ENCODE data around the gene GRM8. TPM values are rescaled to one million over a fixed set of nuclear protein-coding genes. Genes with fewer than 3 reads are reported as not detected.

Gene GRM8
- total RNA-seq, 2 donors from 2014 or later: not detected

- Mint-ChIP-seq H3K27me3 (no peaks in the 10 kb centered on the region), H3K4me1 (no peaks in the 10 kb centered on the region), H3K4me3 (no peak overlapping the region), H3K36me3 (ENCODE audit: low read depth) (no peaks in the 10 kb centered on the region), H3K9me3 (peaks cover 11% of the 10 kb centered on the region), H3K27ac (no peak overlapping the region)
- no peak for ATAC-seq (replicated peaks)
Observed at GRCh38 chr7:126535176-126535575, 717.6 kb downstream of the GRM8 start.

GRCh38 chr7:126533715-126534114 is 719.0 kb downstream of the GRM8 start:
- ATAC-seq (replicated peaks): no peak
- no peaks in the 10 kb centered on the region for H3K4me1 Mint-ChIP-seq
- no peaks in the 10 kb centered on the region for H3K36me3 Mint-ChIP-seq (ENCODE audit: low read depth)
- H3K27ac Mint-ChIP-seq: no peak overlapping the region
- H3K27me3 Mint-ChIP-seq: no peaks in the 10 kb centered on the region
- H3K9me3 Mint-ChIP-seq: peaks cover 11% of the 10 kb centered on the region
- no peak overlapping the region for H3K4me3 Mint-ChIP-seq

- H3K27me3 Mint-ChIP-seq: no peaks in the 10 kb centered on the region
- no peak for ATAC-seq (replicated peaks)
- H3K4me1 Mint-ChIP-seq: no peaks in the 10 kb centered on the region
Observed at GRCh38 chr7:126529833-126530232, 722.9 kb downstream of the GRM8 start.

GRCh38 chr7:126529254-126529653 is 723.5 kb downstream of the GRM8 start:
- Mint-ChIP-seq H3K4me1 (no peaks in the 10 kb centered on the region), H3K27ac (no peak overlapping the region), H3K4me3 (no peak overlapping the region), H3K36me3 (ENCODE audit: low read depth) (no peaks in the 10 kb centered on the region), H3K27me3 (no peaks in the 10 kb centered on the region), H3K9me3 (peaks cover 12% of the 10 kb centered on the region)
- no peak for ATAC-seq (replicated peaks)

More at GRCh38 chr7:126529833-126530232, 722.9 kb downstream of the GRM8 start:
- H3K36me3 Mint-ChIP-seq (ENCODE audit: low read depth): no peaks in the 10 kb centered on the region
- H3K27ac Mint-ChIP-seq: no peak overlapping the region
- peaks cover 16% of the 10 kb centered on the region for H3K9me3 Mint-ChIP-seq
- H3K4me3 Mint-ChIP-seq: no peak overlapping the region

- Mint-ChIP-seq H3K9me3 (peaks cover 4% of the 10 kb centered on the region), H3K27me3 (no peaks in the 10 kb centered on the region), H3K27ac (no peak overlapping the region), H3K4me1 (no peaks in the 10 kb centered on the region), H3K4me3 (no peak overlapping the region), H3K36me3 (ENCODE audit: low read depth) (no peaks in the 10 kb centered on the region)
- ATAC-seq (replicated peaks): no peak
Observed at GRCh38 chr7:126525906-126526305, 726.8 kb downstream of the GRM8 start.

- Mint-ChIP-seq H3K27me3 (no peaks in the 10 kb centered on the region), H3K36me3 (ENCODE audit: low read depth) (no peaks in the 10 kb centered on the region)
Observed at GRCh38 chr7:126524967-126525366, 727.8 kb downstream of the GRM8 start.

GRCh38 chr7:126511046-126511445 is 741.7 kb downstream of the GRM8 start:
- Mint-ChIP-seq H3K36me3 (ENCODE audit: low read depth) (no peaks in the 10 kb centered on the region), H3K4me3 (no peak overlapping the region), H3K4me1 (no peaks in the 10 kb centered on the region), H3K27me3 (no peaks in the 10 kb centered on the region), H3K9me3 (peaks cover 7% of the 10 kb centered on the region), H3K27ac (no peak overlapping the region)
- ATAC-seq (replicated peaks): no peak

More at GRCh38 chr7:126524967-126525366, 727.8 kb downstream of the GRM8 start:
- Mint-ChIP-seq H3K4me1 (no peaks in the 10 kb centered on the region), H3K27ac (no peak overlapping the region), H3K4me3 (no peak overlapping the region), H3K9me3 (peaks cover 9% of the 10 kb centered on the region)
- ATAC-seq (replicated peaks): no peak

- no peaks in the 10 kb centered on the region for H3K36me3 Mint-ChIP-seq (ENCODE audit: low read depth)
- H3K9me3 Mint-ChIP-seq: peaks cover 16% of the 10 kb centered on the region
- H3K27me3 Mint-ChIP-seq: no peaks in the 10 kb centered on the region
- H3K4me3 Mint-ChIP-seq: no peak overlapping the region
- no peak for ATAC-seq (replicated peaks)
- H3K27ac Mint-ChIP-seq: no peak overlapping the region
- H3K4me1 Mint-ChIP-seq: no peaks in the 10 kb centered on the region
Observed at GRCh38 chr7:126501617-126502016, 751.1 kb downstream of the GRM8 start.

GRCh38 chr7:126499481-126499880 is 753.3 kb downstream of the GRM8 start:
- no peak overlapping the region for H3K27ac Mint-ChIP-seq
- no peak for ATAC-seq (replicated peaks)
- H3K4me1 Mint-ChIP-seq: no peaks in the 10 kb centered on the region

GRCh38 chr7:126495733-126496132 is 757.0 kb downstream of the GRM8 start:
- Mint-ChIP-seq H3K27ac (no peak overlapping the region), H3K4me3 (no peak overlapping the region), H3K27me3 (no peaks in the 10 kb centered on the region), H3K9me3 (peaks cover 22% of the 10 kb centered on the region), H3K4me1 (no peaks in the 10 kb centered on the region), H3K36me3 (ENCODE audit: low read depth) (no peaks in the 10 kb centered on the region)
- no peak for ATAC-seq (replicated peaks)

More at GRCh38 chr7:126499481-126499880, 753.3 kb downstream of the GRM8 start:
- Mint-ChIP-seq H3K4me3 (no peak overlapping the region), H3K27me3 (no peaks in the 10 kb centered on the region), H3K9me3 (peaks cover 22% of the 10 kb centered on the region), H3K36me3 (ENCODE audit: low read depth) (no peaks in the 10 kb centered on the region)

- Mint-ChIP-seq H3K36me3 (ENCODE audit: low read depth) (no peaks in the 10 kb centered on the region), H3K4me1 (no peaks in the 10 kb centered on the region), H3K4me3 (no peak overlapping the region), H3K9me3 (peaks cover 24% of the 10 kb centered on the region), H3K27me3 (no peaks in the 10 kb centered on the region), H3K27ac (no peak overlapping the region)
- no peak for ATAC-seq (replicated peaks)
Observed at GRCh38 chr7:126495001-126495400, 757.7 kb downstream of the GRM8 start.

GRCh38 chr7:126493801-126494200 is 758.9 kb downstream of the GRM8 start:
- no peak for ATAC-seq (replicated peaks)
- Mint-ChIP-seq H3K4me1 (no peaks in the 10 kb centered on the region), H3K4me3 (no peak overlapping the region)

GRCh38 chr7:126489874-126490273 is 762.9 kb downstream of the GRM8 start:
- Mint-ChIP-seq H3K27me3 (no peaks in the 10 kb centered on the region), H3K36me3 (ENCODE audit: low read depth) (no peaks in the 10 kb centered on the region), H3K4me3 (no peak overlapping the region), H3K27ac (no peak overlapping the region), H3K9me3 (peaks cover 13% of the 10 kb centered on the region), H3K4me1 (no peaks in the 10 kb centered on the region)
- no peak for ATAC-seq (replicated peaks)

More at GRCh38 chr7:126493801-126494200, 758.9 kb downstream of the GRM8 start:
- H3K27ac Mint-ChIP-seq: no peak overlapping the region
- H3K36me3 Mint-ChIP-seq (ENCODE audit: low read depth): no peaks in the 10 kb centered on the region
- peaks cover 23% of the 10 kb centered on the region for H3K9me3 Mint-ChIP-seq
- H3K27me3 Mint-ChIP-seq: no peaks in the 10 kb centered on the region

GRCh38 chr7:126487728-126488442 is 764.9 kb downstream of the GRM8 start:
- H3K36me3 Mint-ChIP-seq (ENCODE audit: low read depth): no peaks in the 10 kb centered on the region
- no peak overlapping the region for H3K4me3 Mint-ChIP-seq
- no peak for ATAC-seq (replicated peaks)
- H3K9me3 Mint-ChIP-seq: peaks cover 8% of the 10 kb centered on the region
- no peak overlapping the region for H3K27ac Mint-ChIP-seq
- no peaks in the 10 kb centered on the region for H3K4me1 Mint-ChIP-seq
- H3K27me3 Mint-ChIP-seq: no peaks in the 10 kb centered on the region

- no peak for ATAC-seq (replicated peaks)
- peaks cover 7% of the 10 kb centered on the region for H3K9me3 Mint-ChIP-seq
- H3K27me3 Mint-ChIP-seq: no peaks in the 10 kb centered on the region
- H3K36me3 Mint-ChIP-seq (ENCODE audit: low read depth): no peaks in the 10 kb centered on the region
- H3K4me1 Mint-ChIP-seq: no peaks in the 10 kb centered on the region
- H3K27ac Mint-ChIP-seq: no peak overlapping the region
- H3K4me3 Mint-ChIP-seq: no peak overlapping the region
Observed at GRCh38 chr7:126486806-126487205, 765.9 kb downstream of the GRM8 start.

Data from activated T-helper 17 cell treated with anti-CD3 and anti-CD28 coated beads, Interleukin-2, amount 50 U/mL, for 72 hours (primary cell).